K562 (cell line): ENCODE data around the gene EFNA1. TPM values are rescaled to one million over a fixed set of nuclear protein-coding genes. Genes with fewer than 3 reads are reported as not detected.

Experiments used
- DNMT1 ChIP-seq: fragments of 450-650 bp; IDR thresholded peaks from 2 replicates; pipeline ENCODE4 v1.6.1; 2016; ENCODE audit warnings: antibody characterized with exemption, mild to moderate bottlenecking
- ELK3 ChIP-seq: fragments of 450-650 bp; formaldehyde crosslinking; IDR thresholded peaks from 2 replicates; pipeline ENCODE4 v1.4.0; 2020; ENCODE audit warnings: mild to moderate bottlenecking
- ETS1 ChIP-seq: conservative IDR thresholded peaks from 2 replicates; pipeline ENCODE4 v1.6.1; 2011; ENCODE audit warnings: low read depth, mild to moderate bottlenecking, low read length; ENCODE audit not compliant: control insufficient read depth
- GABPB1 ChIP-seq: sonication (generic); formaldehyde crosslinking; IDR thresholded peaks from 2 replicates; pipeline ENCODE4 v1.8.0; 2022; ENCODE audit warnings: mild to moderate bottlenecking, missing genetic modification reagents
- GTF2A2 ChIP-seq: IDR thresholded peaks from 2 replicates; pipeline ENCODE4 v1.6.1; 2016; ENCODE audit warnings: mild to moderate bottlenecking, missing genetic modification characterization, missing compliant biosample characterization
- MCM3 ChIP-seq: fragments of 450-650 bp; IDR thresholded peaks from 2 replicates; pipeline ENCODE4 v1.6.1; 2016
- NELFE ChIP-seq: IDR thresholded peaks from 2 replicates; pipeline ENCODE4 v1.6.1; 2011; ENCODE audit warnings: mild to moderate bottlenecking; ENCODE audit not compliant: insufficient read depth, insufficient read length
- NR4A1 ChIP-seq, 2 experiments: fragments of 250-450 bp in 1 of 2; fragments of 450-650 bp in 1 of 2; sonication (Bioruptor Pico) in 1 of 2; IDR thresholded peaks; 2 replicates each; pipeline versions ENCODE4 v1.4.0 to v1.6.1; 2016 to 2020; ENCODE audit warnings: mild to moderate bottlenecking in 2 of 2, missing compliant biosample characterization in 1 of 2, missing genetic modification characterization in 1 of 2, moderate library complexity in 1 of 2
- RBM17 ChIP-seq: fragments of 200-400 bp; formaldehyde crosslinking; IDR thresholded peaks from 2 replicates; pipeline ENCODE4 v1.6.1; 2017; ENCODE audit warnings: low read depth, mild to moderate bottlenecking, low read length, borderline replicate concordance
- TAF1 ChIP-seq: IDR thresholded peaks from 2 replicates; pipeline ENCODE4 v1.6.1; 2011; ENCODE audit warnings: mild to moderate bottlenecking, low read length, moderate library complexity; ENCODE audit not compliant: insufficient read depth, control insufficient read depth, severe bottlenecking; ENCODE audit errors: extremely low read depth
- ZBTB33 ChIP-seq: sonication (generic); formaldehyde crosslinking; IDR thresholded peaks from 2 replicates; pipeline ENCODE4 v1.8.1; 2023; ENCODE audit warnings: mild to moderate bottlenecking, missing genetic modification reagents
- ZFPM2 ChIP-seq: fragments of 250-450 bp; sonication (Bioruptor Pico); IDR thresholded peaks from 2 replicates; pipeline ENCODE4 v1.5.1; 2022; ENCODE audit warnings: mild to moderate bottlenecking
- ZNF212 ChIP-seq: fragments of 450-650 bp; formaldehyde crosslinking; IDR thresholded peaks from 2 replicates; pipeline ENCODE4 v1.4.0; 2020; ENCODE audit warnings: mild to moderate bottlenecking
- ZNF280A ChIP-seq: fragments of 450-650 bp; IDR thresholded peaks from 2 replicates; pipeline ENCODE4 v1.6.1; 2018; ENCODE audit warnings: mild to moderate bottlenecking, low read depth; ENCODE audit not compliant: partially characterized antibody
- polyA plus RNA-seq, 8 experiments: library from polyadenylated mRNA; depleted of rRNA in 4 of 8; stranded (reverse) in 5 of 8; unstranded in 3 of 8; fragments of >200 nt; fragmentation: Nextera tagmentation in 2 of 8; fragmentation: Illumina TruSeq in 1 of 8; extraction: Ambion mirVana in 2 of 8; extraction: Trizol in 1 of 8; gene quantifications; 2 replicates each; pipeline versions ENCODE4 v1.2.1 to v1.2.3, GENCODE V29; 2011 to 2014; ENCODE audit warnings: inconsistent platforms in 1 of 8, missing spikeins in 1 of 8
- total RNA-seq, 7 experiments: library from RNA; depleted of rRNA in 6 of 7; stranded (reverse); fragments of >200 nt in 6 of 7; fragmentation: Illumina TruSeq in 2 of 7; extraction: Trizol in 2 of 7; gene quantifications; 2 replicates each; pipeline versions ENCODE4 v1.2.1 to v1.2.3, GENCODE V29; 2011 to 2021; ENCODE audit warnings: low replicate concordance in 1 of 7
- TF ChIP-seq, protein P1 (sequence below): fragments of 200-800 bp; sonication (Bioruptor generic); IDR thresholded peaks from 2 replicates; pipeline ENCODE4 v1.6.1; 2017; ENCODE audit warnings: missing genetic modification characterization, missing compliant biosample characterization
- TF ChIP-seq, protein P2 (sequence below): sonication (generic); formaldehyde crosslinking; IDR thresholded peaks from 2 replicates; pipeline ENCODE4 v1.9.0; 2022; ENCODE audit warnings: mild to moderate bottlenecking, missing genetic modification reagents

Gene EFNA1
- total and polyA plus RNA-seq, 9 of the 15 experiments (the other 6 are each of a cell fraction or from before 2014, with no cell fraction given) = 2.1 to 9.3 (median 3.0) TPM

DNA sequence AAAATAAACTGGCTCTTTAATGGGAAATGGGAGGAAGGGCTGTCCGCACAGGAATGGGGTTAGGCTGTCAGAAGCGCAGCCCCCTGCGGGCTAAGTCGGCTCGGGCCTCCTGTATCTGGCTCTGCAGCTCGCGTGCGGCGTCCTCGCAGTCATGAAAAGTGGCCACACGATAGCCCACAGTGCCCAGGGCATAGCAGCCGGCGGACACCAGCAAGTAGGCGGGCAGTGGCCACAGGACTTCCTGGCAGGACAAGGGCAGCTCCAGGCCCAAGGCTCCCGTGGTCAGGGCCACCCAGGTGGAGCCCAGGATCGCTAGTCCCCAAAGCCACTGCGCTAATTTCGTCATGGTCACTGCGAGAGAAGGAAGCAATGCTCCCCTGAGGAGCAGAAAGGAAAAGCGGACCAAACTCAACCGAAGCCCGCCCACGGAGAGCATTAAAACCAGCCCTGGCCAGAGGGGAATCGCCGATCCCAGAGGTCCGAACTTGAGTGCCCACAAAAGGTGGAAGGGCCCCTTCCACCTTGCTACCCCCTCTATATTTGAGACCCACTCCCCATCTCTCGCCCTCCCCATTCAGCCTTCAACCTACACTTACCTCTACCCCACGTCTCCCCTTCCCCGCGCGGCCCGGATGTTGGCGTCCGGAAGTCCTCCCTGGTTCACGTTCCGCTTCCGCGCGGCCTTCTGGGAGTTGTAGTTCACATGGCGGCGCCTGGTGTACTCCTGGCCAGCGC lies 12.4 kb downstream of the EFNA1 start, which contains the start of gene DPM3 (continued):
- TF ChIP-seq ZBTB33 (CRISPR knock-in tag) (no peak), DNMT1 (no peak), ETS1 (peak; percentile 90), ZFPM2 (CRISPR knock-in tag) (no peak), ELK3 (CRISPR knock-in tag) (no peak), ZNF212 (CRISPR knock-in tag) (no peak), RBM17 (no peak), GABPB1 (peak; percentile 99), MCM3 (no peak), NELFE (no peak), ZNF280A (no peak), TAF1 (peak; percentile 84), GTF2A2 (no peak), NR4A1 (CRISPR knock-in tag; IDR thresholded peaks at IDR 0.05) (no peak), NR4A1 (tag; IDR thresholded peaks at IDR 0.05) (no peak)
- TF ChIP-seq, protein P1, sequence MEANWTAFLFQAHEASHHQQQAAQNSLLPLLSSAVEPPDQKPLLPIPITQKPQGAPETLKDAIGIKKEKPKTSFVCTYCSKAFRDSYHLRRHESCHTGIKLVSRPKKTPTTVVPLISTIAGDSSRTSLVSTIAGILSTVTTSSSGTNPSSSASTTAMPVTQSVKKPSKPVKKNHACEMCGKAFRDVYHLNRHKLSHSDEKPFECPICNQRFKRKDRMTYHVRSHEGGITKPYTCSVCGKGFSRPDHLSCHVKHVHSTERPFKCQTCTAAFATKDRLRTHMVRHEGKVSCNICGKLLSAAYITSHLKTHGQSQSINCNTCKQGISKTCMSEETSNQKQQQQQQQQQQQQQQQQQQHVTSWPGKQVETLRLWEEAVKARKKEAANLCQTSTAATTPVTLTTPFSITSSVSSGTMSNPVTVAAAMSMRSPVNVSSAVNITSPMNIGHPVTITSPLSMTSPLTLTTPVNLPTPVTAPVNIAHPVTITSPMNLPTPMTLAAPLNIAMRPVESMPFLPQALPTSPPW = peak; percentile 56; the same call in 1 of the 2 replicates
- TF ChIP-seq, protein P2, sequence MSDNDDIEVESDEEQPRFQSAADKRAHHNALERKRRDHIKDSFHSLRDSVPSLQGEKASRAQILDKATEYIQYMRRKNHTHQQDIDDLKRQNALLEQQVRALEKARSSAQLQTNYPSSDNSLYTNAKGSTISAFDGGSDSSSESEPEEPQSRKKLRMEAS (CRISPR knock-in tag) = no peak
